HepG2 (cell line): Measurements from ENCODE around the gene CACNA1G. TPM values are rescaled to one million over a fixed set of nuclear protein-coding genes. Genes with fewer than 3 reads are reported as not detected.
A peak's percentile ranks its signal among the peaks of the same experiment; 100 is the strongest.

ENCODE experiments used
- CAMTA2 ChIP-seq: sonication (generic); formaldehyde crosslinking; IDR thresholded peaks from 2 replicates; pipeline ENCODE4 v1.4.0; 2020; ENCODE audit warnings: mild to moderate bottlenecking, missing genetic modification reagents, borderline replicate concordance
- ETV5 ChIP-seq: IDR thresholded peaks from 2 replicates; pipeline ENCODE4 v1.6.1; 2018; ENCODE audit warnings: missing biosample characterization, missing genetic modification reagents, inconsistent platforms, borderline replicate concordance
- GZF1 ChIP-seq: sonication (generic); formaldehyde crosslinking; IDR thresholded peaks from 2 replicates; pipeline ENCODE4 v1.5.1; 2020; ENCODE audit warnings: mild to moderate bottlenecking, missing genetic modification reagents
- NAIF1 ChIP-seq: sonication (generic); formaldehyde crosslinking; IDR thresholded peaks from 2 replicates; pipeline ENCODE4 v1.5.0; 2020; ENCODE audit warnings: mild to moderate bottlenecking, missing genetic modification reagents, borderline replicate concordance
- REL ChIP-seq: sonication (generic); formaldehyde crosslinking; conservative IDR thresholded peaks from 2 replicates; pipeline ENCODE4 v1.8.0; 2022; ENCODE audit warnings: mild to moderate bottlenecking, missing genetic modification reagents, moderate library complexity
- RFXANK ChIP-seq: IDR thresholded peaks from 2 replicates; pipeline ENCODE4 v1.6.1; 2016
- RXRB ChIP-seq: IDR thresholded peaks from 2 replicates; pipeline ENCODE4 v1.6.1; 2016; ENCODE audit warnings: borderline replicate concordance, missing genetic modification reagents, missing compliant biosample characterization
- SOX13 ChIP-seq, 3 experiments: fragments of 450-650 bp in 1 of 3; sonication (generic) in 1 of 3; formaldehyde crosslinking in 1 of 3; IDR thresholded peaks in 2 of 3; conservative IDR thresholded peaks in 1 of 3; 2 replicates each; pipeline versions ENCODE4 v1.5.0 to v1.6.1; 2016 to 2020; ENCODE audit warnings: antibody characterized with exemption in 1 of 3, mild to moderate bottlenecking in 1 of 3, missing compliant biosample characterization in 1 of 3, missing genetic modification reagents in 1 of 3, moderate library complexity in 1 of 3
- SP5 ChIP-seq: IDR thresholded peaks from 2 replicates; pipeline ENCODE4 v1.6.1; 2016; ENCODE audit warnings: low read depth, borderline replicate concordance
- TMF1 ChIP-seq: sonication (generic); formaldehyde crosslinking; IDR thresholded peaks from 2 replicates; pipeline ENCODE4 v1.8.1; 2022; ENCODE audit warnings: low read depth, missing genetic modification reagents
- ZBTB3 ChIP-seq: sonication (generic); formaldehyde crosslinking; IDR thresholded peaks from 2 replicates; pipeline ENCODE4 v1.4.0; 2020; ENCODE audit warnings: low read depth, mild to moderate bottlenecking, moderate library complexity, missing genetic modification reagents, borderline replicate concordance
- ZNF558 ChIP-seq: sonication (generic); formaldehyde crosslinking; IDR thresholded peaks from 2 replicates; pipeline ENCODE4 v1.9.0; 2022; ENCODE audit warnings: mild to moderate bottlenecking, missing genetic modification reagents, borderline replicate concordance
- ZNF674 ChIP-seq: sonication (generic); formaldehyde crosslinking; IDR thresholded peaks from 2 replicates; pipeline ENCODE4 v1.5.0; 2020; ENCODE audit warnings: low read depth, mild to moderate bottlenecking, missing genetic modification reagents
- ZNF720 ChIP-seq: sonication (generic); formaldehyde crosslinking; IDR thresholded peaks from 2 replicates; pipeline ENCODE4 v1.4.0; 2020; ENCODE audit warnings: missing genetic modification reagents
- ZNF746 ChIP-seq: sonication (generic); formaldehyde crosslinking; IDR thresholded peaks from 2 replicates; pipeline ENCODE4 v1.8.0; 2022; ENCODE audit warnings: mild to moderate bottlenecking, missing genetic modification reagents
- ZNF891 ChIP-seq: sonication (generic); formaldehyde crosslinking; IDR thresholded peaks from 2 replicates; pipeline ENCODE4 v1.5.0; 2020; ENCODE audit warnings: mild to moderate bottlenecking, missing genetic modification reagents
- polyA plus RNA-seq, 8 experiments: library from polyadenylated mRNA; depleted of rRNA in 3 of 8; stranded (reverse) in 7 of 8; unstranded in 1 of 8; fragments of >200 nt; fragmentation: Illumina TruSeq in 4 of 8; extraction: Trizol in 4 of 8; gene quantifications; 2 replicates each; pipeline versions ENCODE4 v1.2.1 to v1.2.3, GENCODE V29; 2011 to 2016; ENCODE audit warnings: low read depth in 4 of 8, missing spikeins in 1 of 8, mixed read lengths in 1 of 8; ENCODE audit not compliant: insufficient read depth in 1 of 8
- total RNA-seq, 5 experiments: library from RNA; depleted of rRNA; stranded (reverse); fragments of >200 nt; fragmentation: Illumina TruSeq; extraction: Trizol; gene quantifications; 2 replicates each; pipeline ENCODE4 v1.2.3, GENCODE V29; 2016; ENCODE audit warnings: low read depth in 1 of 5
- TF ChIP-seq, protein P1 (sequence below): sonication (generic); formaldehyde crosslinking; IDR thresholded peaks from 2 replicates; pipeline ENCODE4 v1.5.0; 2020; ENCODE audit warnings: mild to moderate bottlenecking, missing genetic modification reagents, borderline replicate concordance
- TF ChIP-seq, protein P2 (sequence below): sonication (generic); formaldehyde crosslinking; IDR thresholded peaks from 2 replicates; pipeline ENCODE4 v1.8.0; 2022; ENCODE audit warnings: missing genetic modification reagents, mild to moderate bottlenecking, borderline replicate concordance

Gene CACNA1G
- total and polyA plus RNA-seq, 2 of the 13 experiments (the other 11 are each of a cell fraction or from before 2014, with no cell fraction given), result 0.02 TPM; not detected in 1

DNA sequence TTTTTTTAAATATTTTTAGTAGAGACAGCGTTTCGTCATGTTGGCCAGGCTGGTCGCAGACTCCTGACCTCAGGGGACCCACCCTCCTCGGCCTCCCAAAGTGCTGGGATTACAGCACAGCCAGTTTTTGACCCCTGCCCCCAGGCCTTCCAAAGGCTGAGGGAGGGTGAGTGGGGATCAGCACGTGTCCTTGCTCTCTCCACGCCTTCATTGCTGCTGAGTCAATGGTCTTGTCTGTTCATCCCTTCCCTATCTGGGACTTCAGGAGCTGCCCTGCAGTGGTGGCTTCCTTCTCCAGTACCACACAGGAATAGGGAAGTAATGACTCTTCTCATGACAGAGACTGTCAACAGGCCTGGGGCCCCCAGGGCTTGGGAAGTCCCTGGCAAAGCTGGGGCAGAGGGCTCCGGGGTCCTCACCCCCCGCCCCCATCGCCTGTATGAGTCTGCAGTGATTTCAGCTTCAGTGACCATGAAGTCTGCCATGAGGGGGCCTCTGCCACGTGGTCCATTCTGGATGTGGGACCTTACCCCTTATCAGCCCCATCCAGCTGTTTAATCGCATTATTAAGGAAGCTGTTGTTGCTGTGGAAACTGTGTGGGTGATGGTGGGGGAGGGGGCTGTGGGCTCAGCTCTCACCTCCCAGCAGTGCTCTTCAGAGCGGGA is 80.3 kb downstream of the CACNA1G start (continued):
- TF ChIP-seq, protein P1, sequence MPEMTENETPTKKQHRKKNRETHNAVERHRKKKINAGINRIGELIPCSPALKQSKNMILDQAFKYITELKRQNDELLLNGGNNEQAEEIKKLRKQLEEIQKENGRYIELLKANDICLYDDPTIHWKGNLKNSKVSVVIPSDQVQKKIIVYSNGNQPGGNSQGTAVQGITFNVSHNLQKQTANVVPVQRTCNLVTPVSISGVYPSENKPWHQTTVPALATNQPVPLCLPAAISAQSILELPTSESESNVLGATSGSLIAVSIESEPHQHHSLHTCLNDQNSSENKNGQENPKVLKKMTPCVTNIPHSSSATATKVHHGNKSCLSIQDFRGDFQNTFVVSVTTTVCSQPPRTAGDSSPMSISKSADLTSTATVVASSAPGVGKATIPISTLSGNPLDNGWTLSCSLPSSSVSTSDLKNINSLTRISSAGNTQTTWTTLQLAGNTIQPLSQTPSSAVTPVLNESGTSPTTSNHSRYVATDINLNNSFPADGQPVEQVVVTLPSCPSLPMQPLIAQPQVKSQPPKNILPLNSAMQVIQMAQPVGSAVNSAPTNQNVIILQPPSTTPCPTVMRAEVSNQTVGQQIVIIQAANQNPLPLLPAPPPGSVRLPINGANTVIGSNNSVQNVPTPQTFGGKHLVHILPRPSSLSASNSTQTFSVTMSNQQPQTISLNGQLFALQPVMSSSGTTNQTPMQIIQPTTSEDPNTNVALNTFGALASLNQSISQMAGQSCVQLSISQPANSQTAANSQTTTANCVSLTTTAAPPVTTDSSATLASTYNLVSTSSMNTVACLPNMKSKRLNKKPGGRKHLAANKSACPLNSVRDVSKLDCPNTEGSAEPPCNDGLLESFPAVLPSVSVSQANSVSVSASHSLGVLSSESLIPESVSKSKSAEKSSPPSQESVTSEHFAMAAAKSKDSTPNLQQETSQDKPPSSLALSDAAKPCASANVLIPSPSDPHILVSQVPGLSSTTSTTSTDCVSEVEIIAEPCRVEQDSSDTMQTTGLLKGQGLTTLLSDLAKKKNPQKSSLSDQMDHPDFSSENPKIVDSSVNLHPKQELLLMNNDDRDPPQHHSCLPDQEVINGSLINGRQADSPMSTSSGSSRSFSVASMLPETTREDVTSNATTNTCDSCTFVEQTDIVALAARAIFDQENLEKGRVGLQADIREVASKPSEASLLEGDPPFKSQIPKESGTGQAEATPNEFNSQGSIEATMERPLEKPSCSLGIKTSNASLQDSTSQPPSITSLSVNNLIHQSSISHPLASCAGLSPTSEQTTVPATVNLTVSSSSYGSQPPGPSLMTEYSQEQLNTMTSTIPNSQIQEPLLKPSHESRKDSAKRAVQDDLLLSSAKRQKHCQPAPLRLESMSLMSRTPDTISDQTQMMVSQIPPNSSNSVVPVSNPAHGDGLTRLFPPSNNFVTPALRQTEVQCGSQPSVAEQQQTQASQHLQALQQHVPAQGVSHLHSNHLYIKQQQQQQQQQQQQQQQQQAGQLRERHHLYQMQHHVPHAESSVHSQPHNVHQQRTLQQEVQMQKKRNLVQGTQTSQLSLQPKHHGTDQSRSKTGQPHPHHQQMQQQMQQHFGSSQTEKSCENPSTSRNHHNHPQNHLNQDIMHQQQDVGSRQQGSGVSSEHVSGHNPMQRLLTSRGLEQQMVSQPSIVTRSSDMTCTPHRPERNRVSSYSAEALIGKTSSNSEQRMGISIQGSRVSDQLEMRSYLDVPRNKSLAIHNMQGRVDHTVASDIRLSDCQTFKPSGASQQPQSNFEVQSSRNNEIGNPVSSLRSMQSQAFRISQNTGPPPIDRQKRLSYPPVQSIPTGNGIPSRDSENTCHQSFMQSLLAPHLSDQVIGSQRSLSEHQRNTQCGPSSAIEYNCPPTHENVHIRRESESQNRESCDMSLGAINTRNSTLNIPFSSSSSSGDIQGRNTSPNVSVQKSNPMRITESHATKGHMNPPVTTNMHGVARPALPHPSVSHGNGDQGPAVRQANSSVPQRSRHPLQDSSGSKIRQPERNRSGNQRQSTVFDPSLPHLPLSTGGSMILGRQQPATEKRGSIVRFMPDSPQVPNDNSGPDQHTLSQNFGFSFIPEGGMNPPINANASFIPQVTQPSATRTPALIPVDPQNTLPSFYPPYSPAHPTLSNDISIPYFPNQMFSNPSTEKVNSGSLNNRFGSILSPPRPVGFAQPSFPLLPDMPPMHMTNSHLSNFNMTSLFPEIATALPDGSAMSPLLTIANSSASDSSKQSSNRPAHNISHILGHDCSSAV (CRISPR knock-in tag), result no peak
- peak; percentile 56; the same call in 1 of the 2 replicates for TF ChIP-seq ZNF746 (CRISPR knock-in tag)
- TF ChIP-seq RFXANK, result no peak
- TF ChIP-seq ETV5 (CRISPR knock-in tag), result peak; percentile 30; the same call in 1 of the 2 replicates
- TF ChIP-seq SP5, result peak; percentile 63; the same call in 1 of the 2 replicates
- TF ChIP-seq GZF1 (CRISPR knock-in tag), result no peak
- no peak for TF ChIP-seq ZNF674
- no peak for TF ChIP-seq REL (CRISPR knock-in tag)
- TF ChIP-seq, protein P2, sequence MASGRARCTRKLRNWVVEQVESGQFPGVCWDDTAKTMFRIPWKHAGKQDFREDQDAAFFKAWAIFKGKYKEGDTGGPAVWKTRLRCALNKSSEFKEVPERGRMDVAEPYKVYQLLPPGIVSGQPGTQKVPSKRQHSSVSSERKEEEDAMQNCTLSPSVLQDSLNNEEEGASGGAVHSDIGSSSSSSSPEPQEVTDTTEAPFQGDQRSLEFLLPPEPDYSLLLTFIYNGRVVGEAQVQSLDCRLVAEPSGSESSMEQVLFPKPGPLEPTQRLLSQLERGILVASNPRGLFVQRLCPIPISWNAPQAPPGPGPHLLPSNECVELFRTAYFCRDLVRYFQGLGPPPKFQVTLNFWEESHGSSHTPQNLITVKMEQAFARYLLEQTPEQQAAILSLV (CRISPR knock-in tag), result peak; percentile 64; the same call in 1 of the 2 replicates
- TF ChIP-seq ZNF558 (CRISPR knock-in tag), result no peak
- TF ChIP-seq TMF1 (CRISPR knock-in tag), result no peak
- TF ChIP-seq RXRB, result peak; percentile 97
- TF ChIP-seq ZNF891 (CRISPR knock-in tag), result no peak
- TF ChIP-seq SOX13 (IDR thresholded peaks at IDR 0.05), result no peak
- peak in 1 of 2 experiments; percentile 64; a peak in 1 of 4 replicates for TF ChIP-seq SOX13 (CRISPR knock-in tag; conservative IDR thresholded peaks at IDR 0.05 in 1 of 2, IDR thresholded peaks at IDR 0.05 in 1 of 2)
- no peak for TF ChIP-seq CAMTA2 (CRISPR knock-in tag)
- TF ChIP-seq ZBTB3, result no peak
- no peak for TF ChIP-seq NAIF1
- TF ChIP-seq ZNF720 (CRISPR knock-in tag), result no peak
